Suppressor macrophage treated with lipopolysaccharide for 1 hour (primary cell): ENCODE data around the gene ARMH1.
A peak's percentile ranks its signal among the peaks of the same experiment; 100 is the strongest.
"Not testable (repeated sequence)": the region's sequence is repeated elsewhere in the genome, so short reads cannot be mapped to it uniquely, and the experiment has no call there.

Experiments used
- DNase-seq, 3 donors: peaks; one replicate each; pipeline ENCODE4 v3.0.0-alpha.2; 2020 to 2022

Gene ARMH1

DNA sequence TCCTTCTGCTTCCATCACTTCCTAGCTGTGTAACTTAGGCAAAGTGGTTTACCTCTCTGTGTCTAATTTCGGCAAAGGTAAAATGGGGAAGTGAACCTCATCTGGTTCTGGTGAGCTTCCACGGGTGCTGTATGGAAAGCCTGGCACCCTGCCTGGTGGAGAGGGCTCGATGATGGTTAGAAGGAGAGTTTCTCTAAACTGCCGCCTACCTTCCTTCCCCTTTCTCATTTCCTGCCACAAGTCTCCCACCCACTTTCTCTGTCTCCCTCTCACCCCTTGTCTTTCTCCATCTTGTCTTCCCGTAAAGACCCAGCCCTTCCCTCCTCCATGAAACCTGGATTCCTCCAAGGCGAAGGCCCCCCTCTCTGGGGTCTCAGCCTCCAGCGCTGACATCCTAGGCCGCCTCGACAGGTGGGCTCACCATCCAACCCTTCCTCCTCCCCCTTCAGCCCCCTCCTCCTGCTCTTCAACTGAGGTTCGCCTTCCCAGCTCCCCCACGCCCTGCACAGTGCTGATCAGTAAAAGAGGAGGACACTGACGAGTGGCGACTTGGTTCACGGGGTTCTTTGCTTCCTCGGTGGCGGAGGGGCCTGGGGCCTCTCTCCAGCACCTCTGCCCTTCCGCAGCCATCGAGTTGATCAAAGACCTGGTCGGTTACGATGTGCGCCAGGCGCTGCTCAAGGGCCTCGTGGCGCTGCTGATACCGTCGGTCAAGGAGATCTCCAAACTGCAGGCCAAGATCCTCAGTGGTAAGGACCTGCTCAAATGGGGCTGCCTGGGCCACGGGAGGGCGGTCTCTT is 49.2 kb downstream of the ARMH1 start:
- peak; percentile 64 to 83 (median 74) for DNase-seq

DNA sequence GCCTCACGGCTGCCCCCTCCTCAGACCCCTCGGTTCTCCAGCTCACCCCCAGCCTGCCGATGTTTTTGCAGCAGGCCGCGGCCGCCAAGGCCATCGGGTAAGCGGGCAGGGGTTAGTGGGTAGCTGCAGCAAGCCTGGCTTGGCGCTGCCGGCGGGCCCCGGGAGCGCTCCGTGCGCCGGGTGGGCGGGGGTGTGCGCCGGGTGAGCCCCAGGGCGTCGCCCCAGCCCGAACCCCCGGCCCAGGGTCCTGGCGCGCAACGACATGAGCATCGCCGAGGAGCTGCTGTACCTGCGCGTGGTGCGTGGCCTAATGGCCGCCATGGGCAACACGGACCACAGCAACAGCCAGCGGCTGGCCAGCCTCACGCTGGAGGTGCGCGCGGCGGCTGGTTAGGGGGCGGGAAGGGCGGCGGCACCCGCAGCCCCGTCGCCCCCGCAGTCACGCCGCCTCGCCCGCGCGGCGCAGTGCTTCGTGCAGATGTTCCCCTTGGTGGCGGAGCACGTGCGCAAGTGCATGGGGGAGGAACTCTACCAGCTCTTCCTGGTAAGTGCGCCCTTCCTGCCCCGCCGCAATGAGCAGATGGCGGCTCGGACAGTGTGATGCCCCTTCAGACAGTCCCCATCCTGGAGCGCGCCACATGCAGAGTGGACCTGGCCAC is 49.9 kb downstream of the ARMH1 start:
- DNase-seq: no peak

DNA sequence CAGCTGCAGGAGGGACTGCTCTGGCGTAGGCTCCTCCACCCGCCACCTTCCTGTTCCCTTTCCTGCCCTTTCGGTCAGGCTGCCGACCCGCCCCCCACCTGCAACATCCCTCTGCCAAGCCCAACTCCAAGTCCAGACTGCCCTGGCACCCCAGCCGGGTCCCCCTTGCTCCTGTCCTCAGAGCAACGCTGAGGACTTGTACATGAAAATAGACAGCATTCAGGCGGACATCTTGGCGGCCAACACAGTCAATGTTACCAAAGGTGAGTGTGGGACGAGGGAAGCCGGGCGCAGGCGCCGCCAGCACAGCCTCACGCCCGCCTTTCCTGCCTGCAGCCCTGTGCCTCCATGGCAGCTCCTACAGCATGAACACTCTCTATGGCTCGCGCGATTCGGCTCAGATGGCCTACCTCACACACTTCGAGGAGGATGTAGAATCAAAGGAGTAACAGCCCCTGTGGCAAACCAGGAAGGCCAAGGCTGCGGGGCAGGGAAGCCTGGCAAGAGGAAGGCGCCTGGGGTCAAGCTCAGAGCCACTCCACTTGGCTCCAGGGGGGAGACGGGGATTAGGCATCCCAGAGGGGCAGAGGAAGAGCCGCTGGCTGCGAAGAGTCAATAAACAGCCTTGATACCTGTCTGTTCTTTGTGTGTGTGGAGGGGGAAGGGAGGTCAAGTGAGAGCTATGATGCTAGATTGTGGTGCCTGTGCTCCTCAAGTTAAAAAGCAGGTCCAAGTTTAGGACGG is 50.6 kb downstream of the ARMH1 start:
- DNase-seq: no peak

DNA sequence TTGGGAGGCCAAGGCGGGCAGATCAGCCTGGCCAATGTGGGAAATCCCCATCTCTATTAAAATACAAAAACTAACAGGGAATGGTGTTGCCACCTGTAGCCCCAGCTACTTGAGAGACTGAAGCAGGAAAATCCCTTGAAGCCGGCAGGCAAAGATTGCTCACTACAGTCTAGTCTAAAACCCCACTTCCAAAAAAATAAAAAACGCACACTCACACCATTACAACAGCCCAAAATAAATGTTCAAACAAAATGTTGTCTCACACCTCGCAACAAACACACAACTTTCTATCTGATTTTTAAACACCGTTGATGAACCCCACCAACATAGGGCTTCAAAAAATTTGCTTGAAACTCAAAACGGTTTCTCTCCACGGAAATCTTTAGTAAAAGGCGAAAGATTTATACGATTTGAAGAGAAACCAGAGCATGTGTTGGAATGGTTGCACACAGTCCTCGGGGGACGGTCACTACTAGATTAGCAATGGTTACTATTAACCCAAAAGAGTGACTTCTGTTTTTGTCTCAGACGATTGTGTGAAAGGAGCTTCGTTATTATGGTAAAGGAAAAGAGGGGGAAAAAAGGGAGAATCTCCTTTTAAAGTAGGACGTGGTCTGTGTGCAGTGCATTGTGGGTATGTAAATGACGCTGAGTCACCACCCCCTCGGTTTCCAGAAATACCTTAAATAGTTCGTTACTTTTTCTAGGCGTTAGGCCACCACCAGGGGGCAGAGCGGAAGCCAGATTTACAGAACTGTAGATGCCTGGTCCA is 56.4 kb downstream of the ARMH1 start, which contains the start of gene RNU5D-1:
Gene RNU5D-1 (minus strand): TSS at position 430 of the 772 bp plus-strand sequence.
- peak; percentile 98 to 99 (median 99) for DNase-seq

DNA sequence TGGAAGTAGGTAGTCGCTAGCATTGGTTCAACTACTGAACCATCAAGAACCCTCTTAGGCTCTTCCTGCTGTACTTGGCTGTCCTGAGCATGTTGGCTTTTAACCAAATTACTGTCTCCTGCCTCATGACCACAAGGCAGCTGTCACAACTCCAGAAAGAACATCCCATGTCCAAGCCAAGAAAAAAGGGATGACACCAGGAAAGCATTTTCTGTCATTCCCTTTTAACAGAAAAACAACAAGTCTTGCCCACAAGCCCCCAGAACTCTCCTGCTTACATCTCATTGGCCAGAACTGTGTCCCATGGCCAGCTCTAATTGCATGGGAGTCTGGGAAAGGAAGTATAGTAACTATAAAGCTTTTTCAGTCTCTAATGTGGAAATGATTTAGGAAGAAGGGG is 58.9 kb downstream of the ARMH1 start:
- no peak for DNase-seq

DNA sequence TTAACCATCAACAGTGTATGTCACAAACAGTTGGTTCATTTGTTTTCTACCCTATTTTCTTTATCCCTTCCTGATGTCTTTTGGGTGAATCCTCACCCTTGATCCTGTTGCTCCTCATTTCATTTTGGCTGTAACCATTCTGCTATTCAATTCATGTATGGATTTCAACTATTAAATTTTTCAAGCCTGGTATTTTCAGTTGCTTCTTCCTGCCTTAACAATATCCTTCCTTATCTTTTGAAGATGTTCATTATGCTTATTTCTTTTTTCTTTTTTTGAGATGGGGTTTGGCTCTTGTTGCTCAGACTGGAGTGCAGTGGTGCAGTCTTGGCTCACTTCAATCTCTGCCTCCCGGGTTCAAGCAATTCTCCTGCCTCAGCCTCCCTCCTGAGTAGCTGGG is 59.3 kb downstream of the ARMH1 start:
- no peak for DNase-seq

DNA sequence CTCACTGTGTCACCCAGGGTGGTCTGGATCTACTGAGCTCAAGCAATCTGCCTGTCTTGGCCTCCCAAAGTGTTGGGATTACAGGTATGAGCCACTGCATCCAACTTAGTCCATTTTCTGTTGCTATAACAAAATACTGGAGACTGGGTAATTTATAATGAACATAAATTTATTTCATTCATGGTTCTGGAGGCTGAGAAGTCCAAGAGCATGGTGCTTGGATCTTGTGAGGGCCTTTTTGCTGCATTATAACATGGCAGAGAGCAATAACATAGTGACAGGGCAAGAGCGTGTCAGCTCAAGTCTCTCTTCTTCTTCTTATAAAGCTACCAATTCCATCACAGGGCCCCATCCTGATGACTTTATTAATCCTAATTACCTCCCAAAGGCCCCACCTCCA is 61.5 kb downstream of the ARMH1 start:
- no peak for DNase-seq

DNA sequence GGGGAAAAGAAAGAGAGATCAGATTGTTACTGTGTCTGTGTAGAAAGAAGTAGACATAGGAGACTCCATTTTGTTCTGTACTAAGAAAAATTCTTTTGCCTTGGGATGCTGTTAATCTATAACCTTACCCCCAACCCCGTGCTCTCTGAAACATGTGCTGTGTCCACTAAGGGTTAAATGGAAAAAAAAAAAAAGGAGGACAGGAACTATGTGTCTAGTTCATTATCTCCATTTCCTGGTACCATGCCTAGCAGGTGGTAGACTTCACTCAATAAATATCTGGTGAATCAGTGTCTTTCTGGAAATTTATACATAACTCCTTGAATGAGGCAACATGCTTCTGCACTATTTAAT is 64.4 kb downstream of the ARMH1 start:
- DNase-seq: not testable (repeated sequence)

DNA sequence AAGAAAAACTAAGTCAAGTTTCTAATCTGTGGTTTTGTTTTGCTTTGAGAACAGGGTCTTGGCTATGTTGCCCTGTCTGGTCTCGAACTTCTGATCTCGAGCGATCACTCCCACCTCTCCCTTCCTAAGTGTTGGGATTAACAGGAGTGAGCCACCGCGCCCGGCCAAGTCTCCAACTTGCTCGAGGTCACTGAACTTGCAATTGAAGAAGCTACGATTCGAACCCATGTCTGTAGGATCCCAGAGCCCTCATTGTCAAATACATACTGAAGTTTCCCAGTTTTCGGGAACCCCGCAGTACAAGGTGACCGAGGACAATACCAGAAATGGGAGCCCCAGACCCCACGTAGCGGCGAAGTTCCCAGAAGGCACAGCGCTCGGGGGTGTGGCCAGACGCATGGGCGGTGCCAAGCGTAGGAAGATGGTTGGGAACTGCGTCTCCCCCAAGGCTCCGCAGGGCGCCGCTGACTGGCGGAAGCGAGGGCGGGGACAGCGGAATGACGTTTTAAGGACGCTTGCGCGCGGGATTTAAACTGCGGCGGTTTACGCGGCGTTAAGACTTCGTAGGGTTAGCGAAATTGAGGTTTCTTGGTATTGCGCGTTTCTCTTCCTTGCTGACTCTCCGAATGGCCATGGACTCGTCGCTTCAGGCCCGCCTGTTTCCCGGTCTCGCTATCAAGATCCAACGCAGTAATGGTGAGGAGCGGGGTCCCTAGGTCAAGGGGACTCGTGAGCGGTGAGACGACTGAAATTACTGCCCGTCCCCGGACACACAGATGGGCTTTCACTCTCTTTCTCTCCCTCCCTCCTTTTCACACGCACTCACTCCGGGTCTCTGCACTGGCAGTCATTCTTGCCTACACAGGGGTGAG is 65.0 kb downstream of the ARMH1 start, which contains the start of gene KIF2C:
Gene KIF2C (plus strand): TSS at position 531 of the 872 bp plus-strand sequence. CDS start 96 bp downstream, at position 627.
- DNase-seq: peak; percentile 99

DNA sequence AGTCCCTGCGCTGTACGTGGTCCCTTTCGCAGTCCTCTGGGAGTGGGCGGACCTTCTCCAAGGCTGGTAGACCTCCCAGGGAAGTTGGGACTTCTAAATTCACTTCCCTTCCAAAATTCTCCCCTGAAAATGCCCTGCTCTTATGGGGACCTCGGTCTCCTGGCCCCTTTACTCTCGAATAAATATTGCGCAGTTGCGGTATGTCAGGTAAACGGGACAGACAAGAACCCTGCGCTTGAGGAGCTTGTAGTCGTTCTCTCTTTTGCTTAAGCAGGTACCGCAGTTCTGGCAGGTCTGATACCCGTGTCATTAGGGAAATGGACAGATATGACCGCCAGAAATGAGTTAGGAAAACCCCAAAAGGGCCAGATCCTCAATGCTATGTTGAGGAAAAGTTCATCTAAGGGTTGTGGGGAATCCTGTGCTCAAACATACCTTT is 65.7 kb downstream of the ARMH1 start:
- peak in 1 of 3 donors; percentile 30 for DNase-seq

DNA sequence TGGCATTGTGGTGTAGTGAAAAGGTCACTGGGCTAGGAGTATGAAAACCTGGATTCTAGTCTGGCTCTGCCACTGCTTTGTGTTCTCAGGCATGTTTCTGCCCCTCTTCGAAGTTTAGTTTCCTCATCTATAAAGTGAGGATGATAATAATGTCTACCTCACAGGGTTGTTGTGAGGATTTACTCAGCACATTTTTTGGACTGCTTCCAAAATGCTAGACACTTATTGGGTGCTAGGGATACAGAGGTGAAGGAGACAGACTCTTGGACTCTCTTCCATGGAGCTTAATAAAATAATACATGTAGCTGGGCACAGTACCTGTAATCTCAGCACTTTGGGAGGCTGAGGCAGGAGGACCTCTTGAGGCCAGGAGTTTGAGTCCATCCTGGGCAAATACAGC is 68.7 kb downstream of the ARMH1 start:
- DNase-seq: no peak

DNA sequence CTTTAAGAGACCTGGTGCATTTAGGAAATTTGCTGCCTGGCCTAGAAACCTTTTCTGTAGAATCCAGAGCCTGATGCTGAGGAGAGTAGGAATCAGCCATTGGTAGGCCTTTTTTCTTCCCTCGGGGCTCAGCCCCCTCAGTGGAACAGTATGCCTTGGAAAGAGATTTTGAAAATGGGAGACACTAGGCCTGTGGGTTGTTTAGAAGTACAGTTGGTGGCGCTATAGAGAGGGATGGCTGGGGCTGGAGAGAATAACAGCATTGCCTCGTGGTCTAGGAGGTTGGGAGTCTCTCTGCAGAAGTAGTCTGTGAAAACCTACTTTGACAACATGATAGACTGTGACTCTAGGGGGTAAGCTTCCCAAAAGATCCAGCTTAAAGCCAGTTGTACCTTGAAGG is 73.4 kb downstream of the ARMH1 start:
- no peak for DNase-seq

DNA sequence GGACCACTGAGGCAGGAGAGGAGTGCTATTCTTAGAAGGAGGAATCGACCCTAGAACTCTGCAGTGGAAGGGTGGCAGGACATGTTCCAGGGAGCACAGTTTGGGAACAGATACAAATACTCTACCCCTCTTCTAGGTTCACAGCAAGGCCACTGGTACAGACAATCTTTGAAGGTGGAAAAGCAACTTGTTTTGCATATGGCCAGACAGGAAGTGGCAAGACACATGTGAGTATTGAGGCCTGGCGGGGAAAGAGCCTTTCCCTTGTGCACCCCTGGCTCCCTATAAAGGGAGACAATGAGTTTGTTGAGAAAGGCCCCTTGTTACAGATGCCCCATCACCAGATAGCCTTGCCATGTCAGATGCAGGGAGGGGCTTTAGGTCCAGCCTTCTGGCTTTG is 82.9 kb downstream of the ARMH1 start:
- DNase-seq: no peak

DNA sequence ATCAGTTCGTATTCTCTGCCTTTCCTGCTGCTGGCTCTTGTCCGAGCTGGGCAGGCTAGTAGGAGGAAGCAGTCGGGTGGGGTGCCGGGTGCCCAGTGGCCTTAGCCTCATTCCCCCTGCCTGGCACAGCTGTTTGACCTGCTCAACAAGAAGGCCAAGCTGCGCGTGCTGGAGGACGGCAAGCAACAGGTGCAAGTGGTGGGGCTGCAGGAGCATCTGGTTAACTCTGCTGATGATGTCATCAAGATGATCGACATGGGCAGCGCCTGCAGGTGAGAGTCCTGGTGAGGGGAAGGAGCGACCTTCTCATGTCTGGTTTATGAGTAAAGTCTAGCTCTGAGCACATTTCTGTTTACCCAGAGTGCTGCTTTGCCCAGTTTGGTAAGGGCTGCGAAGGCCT is 84.6 kb downstream of the ARMH1 start:
- no peak for DNase-seq

DNA sequence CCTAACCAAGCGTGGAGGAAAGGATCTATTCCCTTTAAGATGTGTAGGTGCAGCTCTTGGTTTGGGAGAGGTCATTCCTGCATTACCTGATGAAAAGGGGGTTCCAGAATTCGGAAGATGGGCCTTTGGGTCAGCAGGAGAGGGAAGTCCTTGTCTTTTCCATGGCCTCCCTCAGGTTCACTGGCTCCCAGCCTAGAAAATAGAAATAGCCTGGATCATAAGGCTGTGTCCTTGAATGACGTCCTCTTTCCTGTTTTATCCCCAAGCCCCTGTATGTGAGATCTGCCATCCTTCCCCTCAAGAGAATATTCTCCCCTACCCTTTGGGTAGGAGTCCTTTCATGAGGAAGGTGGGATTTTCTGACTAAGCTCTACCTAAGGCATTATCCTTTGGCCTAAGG is 86.4 kb downstream of the ARMH1 start:
- DNase-seq: no peak

DNA sequence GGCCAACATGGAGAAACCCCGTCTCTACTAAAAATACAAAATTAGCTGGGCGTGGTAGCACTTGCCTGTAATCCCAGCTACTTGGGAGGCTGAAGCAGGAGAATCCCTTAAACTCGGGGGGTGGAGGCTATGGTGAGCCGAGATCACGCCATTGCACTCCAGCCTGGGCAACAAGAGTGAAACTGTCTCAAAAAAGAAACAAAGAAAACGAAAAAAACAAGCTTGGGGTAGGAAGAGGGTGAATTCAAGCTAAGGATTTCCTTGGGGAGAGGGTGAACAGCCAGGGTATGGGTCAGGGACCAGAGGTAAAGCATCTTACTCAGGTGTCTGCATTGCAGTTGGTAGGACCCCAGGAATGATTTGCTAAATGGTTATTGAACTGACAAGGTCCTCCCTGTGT is 91.9 kb downstream of the ARMH1 start:
- not testable (repeated sequence) for DNase-seq
